SK-N-SH (cell line): ENCODE data around the gene NISCH. TPM values are rescaled to one million over a fixed set of nuclear protein-coding genes. Genes with fewer than 3 reads are reported as not detected.

Experiments
- CTCF ChIA-PET: fragments of 300-600, 350-600 bp; formaldehyde crosslinking; extraction: SDS; loops from one replicate; lab custom pipeline; 2021; lab: Yijun Ruan, JAX
- POLR2A ChIA-PET: fragments of 350-600 bp; sonication (Branson Sonifier 250); formaldehyde crosslinking; extraction: SDS; loops from one replicate; lab custom pipeline; 2020; ENCODE audit warnings: antibody characterized with exemption, inconsistent platforms; lab: Yijun Ruan, JAX
- DNase-seq: peaks from one replicate; pipeline ENCODE4 v3.0.0; 2012
- H2AFZ ChIP-seq: fragments of 200-600 bp; sonication (generic); 2 replicates; pipeline ENCODE4 v1.8.1; 2016; ENCODE audit warnings: antibody characterized with exemption, mild to moderate bottlenecking, low read depth
- H3F3A ChIP-seq: fragments of 200-600 bp; sonication (generic); replicated peaks from 2 replicates; pipeline ENCODE3; 2016; ENCODE audit warnings: antibody characterized with exemption, mild to moderate bottlenecking; ENCODE audit not compliant: insufficient read depth
- H3K27ac ChIP-seq, 2 experiments: fragments of 200-500 bp in 1 of 2; fragments of 200-600 bp in 1 of 2; sonication (Bioruptor generic) in 1 of 2; sonication (generic), shearing (Covaris generic) in 1 of 2; 2 replicates each; pipeline versions ENCODE4 v1.5.1 to v1.6.1; 2014 to 2016; ENCODE audit warnings: low read depth in 2 of 2, inconsistent platforms in 1 of 2, low read length in 1 of 2, mild to moderate bottlenecking in 1 of 2, mixed read lengths in 1 of 2
- H3K27me3 ChIP-seq: fragments of 200-600 bp; sonication (generic), shearing (Covaris generic); 2 replicates; pipeline ENCODE4 v1.6.1; 2016; ENCODE audit warnings: mixed run types; ENCODE audit not compliant: insufficient read depth
- H3K36me3 ChIP-seq, 2 experiments: fragments of 200-500 bp in 1 of 2; fragments of 200-600 bp in 1 of 2; sonication (Bioruptor generic) in 1 of 2; sonication (generic) in 1 of 2; replicated peaks in 1 of 2; 2 replicates each; pipeline versions ENCODE3 to v1.5.1; 2014 to 2016; ENCODE audit warnings: low read length in 1 of 2, mild to moderate bottlenecking in 1 of 2; ENCODE audit not compliant: insufficient read depth in 2 of 2, control insufficient read depth in 1 of 2
- H3K4me1 ChIP-seq, 2 experiments: fragments of 200-500 bp in 1 of 2; fragments of 200-600 bp in 1 of 2; sonication (Bioruptor generic) in 1 of 2; sonication (generic), shearing (Covaris generic) in 1 of 2; 2 replicates each; pipeline versions ENCODE4 v1.5.1 to v1.6.1; 2014 to 2016; ENCODE audit warnings: low read depth in 1 of 2, low read length in 1 of 2, mixed run types in 1 of 2; ENCODE audit not compliant: insufficient read depth in 2 of 2, control insufficient read depth in 1 of 2
- H3K4me2 ChIP-seq: fragments of 200-600 bp; sonication (generic), shearing (Covaris generic); 2 replicates; pipeline ENCODE4 v1.6.1; 2017; ENCODE audit warnings: mixed run types
- H3K4me3 ChIP-seq, 2 experiments: fragments of 200-500 bp in 1 of 2; fragments of 200-600 bp in 1 of 2; sonication (Bioruptor generic) in 1 of 2; sonication (generic), shearing (Covaris generic) in 1 of 2; 2 replicates each; pipeline versions ENCODE4 v1.5.1 to v1.8.1; 2014 to 2016; ENCODE audit warnings: low read depth in 2 of 2, inconsistent platforms in 1 of 2, low read length in 1 of 2, mild to moderate bottlenecking in 1 of 2, mixed read lengths in 1 of 2, moderate library complexity in 1 of 2
- H3K79me2 ChIP-seq: fragments of 200-600 bp; sonication (generic); 2 replicates; pipeline ENCODE4 v1.8.1; 2017; ENCODE audit warnings: mild to moderate bottlenecking; ENCODE audit not compliant: insufficient read depth
- H3K9ac ChIP-seq: fragments of 200-600 bp; sonication (generic); 2 replicates; pipeline ENCODE4 v1.6.1; 2017; ENCODE audit warnings: mixed run types
- H3K9me2 ChIP-seq: fragments of 200-600 bp; sonication (generic); 2 replicates; pipeline ENCODE4 v1.6.1; 2017; ENCODE audit warnings: mixed run types
- H3K9me3 ChIP-seq: fragments of 200-600 bp; sonication (generic); 2 replicates; pipeline ENCODE4 v1.6.1; 2017; ENCODE audit warnings: mixed run types, mild to moderate bottlenecking, moderate library complexity
- H4K20me1 ChIP-seq: fragments of 200-600 bp; sonication (generic); 2 replicates; pipeline ENCODE4 v1.6.1; 2017; ENCODE audit warnings: mild to moderate bottlenecking, mixed run types; ENCODE audit not compliant: insufficient read depth
- EZH2phosphoT487 ChIP-seq: fragments of 200-600 bp; sonication (generic); IDR thresholded peaks from 2 replicates; pipeline ENCODE4 v1.6.1; 2017; ENCODE audit warnings: low read depth, mixed run types, mild to moderate bottlenecking, antibody characterized with exemption, moderate library complexity, borderline replicate concordance
- FOSL2 ChIP-seq: IDR thresholded peaks from 2 replicates; pipeline ENCODE4 v1.4.0; 2012; ENCODE audit warnings: low read depth, mild to moderate bottlenecking, moderate library complexity, borderline replicate concordance
- FOXJ3 ChIP-seq: sonication (generic); formaldehyde crosslinking; IDR thresholded peaks from 2 replicates; pipeline ENCODE4 v1.5.1; 2020; ENCODE audit warnings: mild to moderate bottlenecking, missing genetic modification reagents
- IRF3 ChIP-seq: fragments of 150-350 bp; IDR thresholded peaks from 2 replicates; pipeline ENCODE4 v1.6.1; 2016; ENCODE audit warnings: mild to moderate bottlenecking, low read depth, low read length
- JUND ChIP-seq: IDR thresholded peaks from 2 replicates; pipeline ENCODE4 v1.4.0; 2012
- MEF2A ChIP-seq: IDR thresholded peaks from 2 replicates; pipeline ENCODE4 v1.4.0; 2012; ENCODE audit warnings: low read depth, borderline replicate concordance
- MXI1 ChIP-seq: IDR thresholded peaks from 2 replicates; pipeline ENCODE4 v1.6.1; 2012; ENCODE audit warnings: mild to moderate bottlenecking, low read depth, low read length, improper control_type of control experiment
- NFIC ChIP-seq: IDR thresholded peaks from 2 replicates; pipeline ENCODE4 v1.4.0; 2012; ENCODE audit warnings: borderline replicate concordance
- RCOR1 ChIP-seq: fragments of 150-350 bp; IDR thresholded peaks from 2 replicates; pipeline ENCODE4 v1.6.1; 2017; ENCODE audit warnings: antibody characterized with exemption, low read length
- RFX5 ChIP-seq: IDR thresholded peaks from 2 replicates; pipeline ENCODE4 v1.6.1; 2012; ENCODE audit warnings: mild to moderate bottlenecking, improper control_type of control experiment, low read length
- SIN3A ChIP-seq: IDR thresholded peaks from 2 replicates; pipeline ENCODE4 v1.6.1; 2012; ENCODE audit warnings: low read depth, mild to moderate bottlenecking, low read length, moderate library complexity, borderline replicate concordance
- TEAD4 ChIP-seq: IDR thresholded peaks from 2 replicates; pipeline ENCODE4 v1.4.0; 2012; ENCODE audit warnings: mild to moderate bottlenecking, borderline replicate concordance; ENCODE audit not compliant: insufficient read depth
- USF2 ChIP-seq: fragments of 150-350 bp; IDR thresholded peaks from 2 replicates; pipeline ENCODE4 v1.6.1; 2017; ENCODE audit warnings: antibody characterized with exemption, low read length, low read depth, borderline replicate concordance
- YY1 ChIP-seq: IDR thresholded peaks from 2 replicates; pipeline ENCODE4 v1.4.0; 2012; ENCODE audit warnings: low read depth, mild to moderate bottlenecking
- ZBTB33 ChIP-seq: IDR thresholded peaks from 2 replicates; pipeline ENCODE4 v1.4.0; 2012; ENCODE audit warnings: low read depth, borderline replicate concordance
- WGBS: methylation state at CpG from one replicate; pipeline ENCODE4 v1.1.6; 2017; ENCODE audit warnings: low lambda C conversion rate; 5-methylcytosine and 5-hydroxymethylcytosine counted together
- polyA plus RNA-seq, 3 experiments: library from polyadenylated mRNA; depleted of rRNA; stranded (reverse); fragments of >200 nt; gene quantifications; 2 replicates each; pipeline ENCODE4 v1.2.3, GENCODE V29; 2012
- TF ChIP-seq, protein P1 (sequence below): IDR thresholded peaks from 2 replicates; pipeline ENCODE4 v1.4.0; 2012; ENCODE audit warnings: low read depth
- TF ChIP-seq, protein P2 (sequence below): IDR thresholded peaks from 2 replicates; pipeline ENCODE4 v1.6.1; 2012; ENCODE audit warnings: mild to moderate bottlenecking, low read depth, low read length, moderate library complexity
- TF ChIP-seq, protein P3 (sequence below): IDR thresholded peaks from 2 replicates; pipeline ENCODE4; 2012

Gene NISCH
- polyA plus RNA-seq, 1 of the 3 experiments (the other 2 are of a cell fraction), result 77.5 TPM

DNA sequence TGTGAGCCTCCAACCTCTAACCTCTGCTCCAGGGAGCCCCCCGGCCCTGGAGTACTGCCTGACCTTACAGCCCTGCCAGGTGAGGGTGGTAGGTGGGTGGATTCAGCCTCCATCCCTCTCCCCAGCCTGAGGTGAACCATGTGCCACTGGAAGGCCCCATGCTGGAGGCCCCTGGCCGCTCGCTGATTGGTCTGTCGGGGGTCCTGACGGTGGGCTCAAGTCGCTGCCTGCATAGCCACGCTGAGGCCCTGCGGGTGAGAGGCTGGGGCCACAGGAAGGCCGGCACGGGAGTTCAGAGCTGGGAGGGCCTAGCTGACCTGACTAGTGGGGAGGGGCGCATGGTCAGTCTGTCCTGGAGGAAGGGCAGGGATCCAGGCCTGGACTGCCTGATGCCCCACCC is 59.2 kb downstream of the NISCH start:
- no peaks in the 10 kb centered on the region for H3K27me3 ChIP-seq
- no peak overlapping the region for H3K4me2 ChIP-seq
- 82% methylated on average over 2 of the region's 11 CpGs for WGBS
- POLR2A ChIA-PET, result no interaction called here
- TF ChIP-seq MEF2A, result no peak
- no peak for TF ChIP-seq NFIC
- TF ChIP-seq EZH2phosphoT487, result no peak
- TF ChIP-seq ZBTB33, result no peak
- no peak for TF ChIP-seq USF2
- no peak for TF ChIP-seq FOXJ3 (CRISPR knock-in tag)
- TF ChIP-seq, protein P1, sequence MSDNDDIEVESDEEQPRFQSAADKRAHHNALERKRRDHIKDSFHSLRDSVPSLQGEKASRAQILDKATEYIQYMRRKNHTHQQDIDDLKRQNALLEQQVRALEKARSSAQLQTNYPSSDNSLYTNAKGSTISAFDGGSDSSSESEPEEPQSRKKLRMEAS, result no peak
- TF ChIP-seq MXI1, result no peak
- TF ChIP-seq JUND, result no peak
- no peak for TF ChIP-seq FOSL2
- no peak for TF ChIP-seq RFX5
- no peak for TF ChIP-seq TEAD4
- no peak for TF ChIP-seq RCOR1
- TF ChIP-seq, protein P2, sequence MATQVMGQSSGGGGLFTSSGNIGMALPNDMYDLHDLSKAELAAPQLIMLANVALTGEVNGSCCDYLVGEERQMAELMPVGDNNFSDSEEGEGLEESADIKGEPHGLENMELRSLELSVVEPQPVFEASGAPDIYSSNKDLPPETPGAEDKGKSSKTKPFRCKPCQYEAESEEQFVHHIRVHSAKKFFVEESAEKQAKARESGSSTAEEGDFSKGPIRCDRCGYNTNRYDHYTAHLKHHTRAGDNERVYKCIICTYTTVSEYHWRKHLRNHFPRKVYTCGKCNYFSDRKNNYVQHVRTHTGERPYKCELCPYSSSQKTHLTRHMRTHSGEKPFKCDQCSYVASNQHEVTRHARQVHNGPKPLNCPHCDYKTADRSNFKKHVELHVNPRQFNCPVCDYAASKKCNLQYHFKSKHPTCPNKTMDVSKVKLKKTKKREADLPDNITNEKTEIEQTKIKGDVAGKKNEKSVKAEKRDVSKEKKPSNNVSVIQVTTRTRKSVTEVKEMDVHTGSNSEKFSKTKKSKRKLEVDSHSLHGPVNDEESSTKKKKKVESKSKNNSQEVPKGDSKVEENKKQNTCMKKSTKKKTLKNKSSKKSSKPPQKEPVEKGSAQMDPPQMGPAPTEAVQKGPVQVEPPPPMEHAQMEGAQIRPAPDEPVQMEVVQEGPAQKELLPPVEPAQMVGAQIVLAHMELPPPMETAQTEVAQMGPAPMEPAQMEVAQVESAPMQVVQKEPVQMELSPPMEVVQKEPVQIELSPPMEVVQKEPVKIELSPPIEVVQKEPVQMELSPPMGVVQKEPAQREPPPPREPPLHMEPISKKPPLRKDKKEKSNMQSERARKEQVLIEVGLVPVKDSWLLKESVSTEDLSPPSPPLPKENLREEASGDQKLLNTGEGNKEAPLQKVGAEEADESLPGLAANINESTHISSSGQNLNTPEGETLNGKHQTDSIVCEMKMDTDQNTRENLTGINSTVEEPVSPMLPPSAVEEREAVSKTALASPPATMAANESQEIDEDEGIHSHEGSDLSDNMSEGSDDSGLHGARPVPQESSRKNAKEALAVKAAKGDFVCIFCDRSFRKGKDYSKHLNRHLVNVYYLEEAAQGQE, result no peak
- TF ChIP-seq IRF3, result no peak
- TF ChIP-seq SIN3A, result no peak
- TF ChIP-seq YY1, result no peak
- TF ChIP-seq, protein P3, sequence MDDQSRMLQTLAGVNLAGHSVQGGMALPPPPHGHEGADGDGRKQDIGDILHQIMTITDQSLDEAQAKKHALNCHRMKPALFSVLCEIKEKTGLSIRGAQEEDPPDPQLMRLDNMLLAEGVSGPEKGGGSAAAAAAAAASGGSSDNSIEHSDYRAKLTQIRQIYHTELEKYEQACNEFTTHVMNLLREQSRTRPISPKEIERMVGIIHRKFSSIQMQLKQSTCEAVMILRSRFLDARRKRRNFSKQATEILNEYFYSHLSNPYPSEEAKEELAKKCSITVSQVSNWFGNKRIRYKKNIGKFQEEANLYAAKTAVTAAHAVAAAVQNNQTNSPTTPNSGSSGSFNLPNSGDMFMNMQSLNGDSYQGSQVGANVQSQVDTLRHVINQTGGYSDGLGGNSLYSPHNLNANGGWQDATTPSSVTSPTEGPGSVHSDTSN, result no peak
- no peaks in the 10 kb centered on the region for H3K9me3 ChIP-seq
- no peak overlapping the region for H3K4me3 ChIP-seq
- no peaks in the 10 kb centered on the region for H3K79me2 ChIP-seq
- no peaks in the 10 kb centered on the region for H3F3A ChIP-seq
- CTCF ChIA-PET, result interaction anchor here (1.8 to 1.9 kb wide), 2 partner anchors 10 to 43 kb away, joined by 4 to 9 read pairs; no protein-coding TSS in a partner anchor
- no peaks in the 10 kb centered on the region for H4K20me1 ChIP-seq
- no peaks in the 10 kb centered on the region for H3K9me2 ChIP-seq
- H3K36me3 ChIP-seq, result no peaks in the 10 kb centered on the region
- peaks cover 0 to 14% of the 10 kb centered on the region in 2 experiments; a peak in 1 of 4 replicates for H3K4me1 ChIP-seq
- no peak overlapping the region for H3K27ac ChIP-seq
- no peak for DNase-seq
- H3K9ac ChIP-seq, result no peak overlapping the region
- no peak overlapping the region for H2AFZ ChIP-seq
